HepG2 (cell line): Measurements from ENCODE around the gene ELOVL7. TPM values are rescaled to one million over a fixed set of nuclear protein-coding genes. Genes with fewer than 3 reads are reported as not detected.
A peak's percentile ranks its signal among the peaks of the same experiment; 100 is the strongest.

Experiments
- KDM2A ChIP-seq: sonication (generic); formaldehyde crosslinking; IDR thresholded peaks from 2 replicates; pipeline ENCODE4 v1.4.0; 2020; ENCODE audit warnings: low read depth, missing genetic modification reagents, borderline replicate concordance
- MIXL1 ChIP-seq: IDR thresholded peaks from 2 replicates; pipeline ENCODE4 v1.6.1; 2016
- NPAS2 ChIP-seq: sonication (generic); formaldehyde crosslinking; IDR thresholded peaks from 2 replicates; pipeline ENCODE4 v1.8.0; 2022; ENCODE audit warnings: mild to moderate bottlenecking, missing genetic modification reagents, borderline replicate concordance
- RNF2 ChIP-seq: fragments of 450-650 bp; conservative IDR thresholded peaks from 2 replicates; pipeline ENCODE4 v1.6.1; 2016; ENCODE audit warnings: low read depth
- SMAD9 ChIP-seq: sonication (generic); formaldehyde crosslinking; IDR thresholded peaks from 2 replicates; pipeline ENCODE4 v1.5.1; 2020; ENCODE audit warnings: mild to moderate bottlenecking, missing genetic modification reagents
- SOX6 ChIP-seq, 2 experiments: fragments of 450-650 bp in 1 of 2; sonication (generic) in 1 of 2; formaldehyde crosslinking in 1 of 2; IDR thresholded peaks; 2 replicates each; pipeline versions ENCODE4 v1.4.0 to v1.6.1; 2017 to 2020; ENCODE audit warnings: antibody characterized with exemption in 1 of 2, mild to moderate bottlenecking in 1 of 2, missing genetic modification reagents in 1 of 2
- polyA plus RNA-seq, 8 experiments: library from polyadenylated mRNA; depleted of rRNA in 3 of 8; stranded (reverse) in 7 of 8; unstranded in 1 of 8; fragments of >200 nt; fragmentation: Illumina TruSeq in 4 of 8; extraction: Trizol in 4 of 8; gene quantifications; 2 replicates each; pipeline versions ENCODE4 v1.2.1 to v1.2.3, GENCODE V29; 2011 to 2016; ENCODE audit warnings: low read depth in 4 of 8, missing spikeins in 1 of 8, mixed read lengths in 1 of 8; ENCODE audit not compliant: insufficient read depth in 1 of 8
- total RNA-seq, 5 experiments: library from RNA; depleted of rRNA; stranded (reverse); fragments of >200 nt; fragmentation: Illumina TruSeq; extraction: Trizol; gene quantifications; 2 replicates each; pipeline ENCODE4 v1.2.3, GENCODE V29; 2016; ENCODE audit warnings: low read depth in 1 of 5
- TF ChIP-seq, protein P1 (sequence below): sonication (generic); formaldehyde crosslinking; IDR thresholded peaks from 2 replicates; pipeline ENCODE4 v1.4.0; 2020; ENCODE audit warnings: missing genetic modification reagents
- TF ChIP-seq, protein P2 (sequence below): sonication (generic); formaldehyde crosslinking; IDR thresholded peaks from 2 replicates; pipeline ENCODE4 v1.8.0; 2022; ENCODE audit warnings: missing genetic modification reagents, low read depth, mild to moderate bottlenecking, borderline replicate concordance
- TF ChIP-seq, protein P3 (sequence below): sonication (generic); formaldehyde crosslinking; IDR thresholded peaks from 2 replicates; pipeline ENCODE4 v1.8.1; 2023; ENCODE audit warnings: mild to moderate bottlenecking, inconsistent platforms, moderate library complexity, missing genetic modification reagents, borderline replicate concordance
- TF ChIP-seq, protein P4 (sequence below): sonication (generic); formaldehyde crosslinking; IDR thresholded peaks from 2 replicates; pipeline ENCODE4 v1.5.0; 2020; ENCODE audit warnings: mild to moderate bottlenecking, missing genetic modification reagents, borderline replicate concordance

Gene ELOVL7
- total and polyA plus RNA-seq, 2 of the 13 experiments (the other 11 are each of a cell fraction or from before 2014, with no cell fraction given): 4.5 to 7.3 TPM

DNA sequence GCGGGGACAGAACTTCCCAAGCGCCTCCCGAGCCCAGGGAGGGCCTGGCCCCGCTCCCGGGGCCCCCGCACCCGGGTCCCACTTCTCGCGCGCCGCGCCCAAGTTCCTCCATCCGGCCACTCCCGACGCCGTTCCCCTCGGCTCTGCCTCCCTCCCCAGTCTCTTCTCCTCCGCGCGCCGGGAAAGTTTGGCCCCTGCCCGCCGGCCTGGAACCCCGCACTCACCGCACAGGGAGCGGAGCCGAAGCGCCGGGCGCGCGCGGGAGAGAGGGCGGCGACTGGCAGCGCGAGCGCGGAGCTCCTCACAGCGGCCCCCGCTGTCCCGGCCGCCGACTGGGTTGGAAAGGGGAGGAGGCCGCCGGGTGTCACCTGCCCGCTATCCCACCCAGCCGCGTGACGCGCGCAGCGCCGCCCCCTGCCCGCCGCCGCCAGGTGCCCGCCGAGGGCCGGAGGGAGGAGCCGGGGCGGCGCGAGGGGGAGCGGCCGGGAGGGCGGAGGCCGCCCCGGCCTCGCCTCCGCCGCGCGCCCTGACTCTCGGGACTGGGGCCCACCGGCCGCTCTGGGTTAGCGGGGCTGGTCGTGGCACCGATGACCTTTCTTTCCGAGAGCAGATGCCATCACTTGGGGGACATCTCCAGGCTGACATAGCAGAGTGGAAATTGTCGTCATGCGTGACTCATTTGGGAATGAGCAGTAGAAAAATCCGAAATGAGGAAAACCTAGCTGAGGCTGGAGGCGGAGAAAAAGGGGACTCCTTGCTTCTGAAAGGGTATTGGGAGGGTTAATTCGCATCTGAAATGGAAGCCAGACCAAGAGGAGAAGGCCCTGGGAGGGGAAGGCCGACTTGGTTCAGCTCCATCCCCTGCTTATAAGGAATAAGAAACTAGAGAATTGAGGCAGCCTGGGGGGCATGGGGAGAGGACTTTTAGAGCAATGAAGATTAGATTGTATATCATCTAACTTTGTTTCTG, at the start of gene ELOVL7 (continued):
- TF ChIP-seq, protein P1, sequence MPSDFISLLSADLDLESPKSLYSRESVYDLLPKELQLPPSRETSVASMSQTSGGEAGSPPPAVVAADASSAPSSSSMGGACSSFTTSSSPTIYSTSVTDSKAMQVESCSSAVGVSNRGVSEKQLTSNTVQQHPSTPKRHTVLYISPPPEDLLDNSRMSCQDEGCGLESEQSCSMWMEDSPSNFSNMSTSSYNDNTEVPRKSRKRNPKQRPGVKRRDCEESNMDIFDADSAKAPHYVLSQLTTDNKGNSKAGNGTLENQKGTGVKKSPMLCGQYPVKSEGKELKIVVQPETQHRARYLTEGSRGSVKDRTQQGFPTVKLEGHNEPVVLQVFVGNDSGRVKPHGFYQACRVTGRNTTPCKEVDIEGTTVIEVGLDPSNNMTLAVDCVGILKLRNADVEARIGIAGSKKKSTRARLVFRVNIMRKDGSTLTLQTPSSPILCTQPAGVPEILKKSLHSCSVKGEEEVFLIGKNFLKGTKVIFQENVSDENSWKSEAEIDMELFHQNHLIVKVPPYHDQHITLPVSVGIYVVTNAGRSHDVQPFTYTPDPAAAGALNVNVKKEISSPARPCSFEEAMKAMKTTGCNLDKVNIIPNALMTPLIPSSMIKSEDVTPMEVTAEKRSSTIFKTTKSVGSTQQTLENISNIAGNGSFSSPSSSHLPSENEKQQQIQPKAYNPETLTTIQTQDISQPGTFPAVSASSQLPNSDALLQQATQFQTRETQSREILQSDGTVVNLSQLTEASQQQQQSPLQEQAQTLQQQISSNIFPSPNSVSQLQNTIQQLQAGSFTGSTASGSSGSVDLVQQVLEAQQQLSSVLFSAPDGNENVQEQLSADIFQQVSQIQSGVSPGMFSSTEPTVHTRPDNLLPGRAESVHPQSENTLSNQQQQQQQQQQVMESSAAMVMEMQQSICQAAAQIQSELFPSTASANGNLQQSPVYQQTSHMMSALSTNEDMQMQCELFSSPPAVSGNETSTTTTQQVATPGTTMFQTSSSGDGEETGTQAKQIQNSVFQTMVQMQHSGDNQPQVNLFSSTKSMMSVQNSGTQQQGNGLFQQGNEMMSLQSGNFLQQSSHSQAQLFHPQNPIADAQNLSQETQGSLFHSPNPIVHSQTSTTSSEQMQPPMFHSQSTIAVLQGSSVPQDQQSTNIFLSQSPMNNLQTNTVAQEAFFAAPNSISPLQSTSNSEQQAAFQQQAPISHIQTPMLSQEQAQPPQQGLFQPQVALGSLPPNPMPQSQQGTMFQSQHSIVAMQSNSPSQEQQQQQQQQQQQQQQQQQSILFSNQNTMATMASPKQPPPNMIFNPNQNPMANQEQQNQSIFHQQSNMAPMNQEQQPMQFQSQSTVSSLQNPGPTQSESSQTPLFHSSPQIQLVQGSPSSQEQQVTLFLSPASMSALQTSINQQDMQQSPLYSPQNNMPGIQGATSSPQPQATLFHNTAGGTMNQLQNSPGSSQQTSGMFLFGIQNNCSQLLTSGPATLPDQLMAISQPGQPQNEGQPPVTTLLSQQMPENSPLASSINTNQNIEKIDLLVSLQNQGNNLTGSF (CRISPR knock-in tag): no peak
- TF ChIP-seq MIXL1 (CRISPR knock-in tag) (no peak), SMAD9 (no peak), RNF2 (no peak), SOX6 (IDR thresholded peaks at IDR 0.05) (no peak), SOX6 (CRISPR knock-in tag; IDR thresholded peaks at IDR 0.05) (no peak), NPAS2 (CRISPR knock-in tag) (no peak), KDM2A (CRISPR knock-in tag) (peak; percentile 69; the same call in 1 of the 2 replicates)
- TF ChIP-seq, protein P2, sequence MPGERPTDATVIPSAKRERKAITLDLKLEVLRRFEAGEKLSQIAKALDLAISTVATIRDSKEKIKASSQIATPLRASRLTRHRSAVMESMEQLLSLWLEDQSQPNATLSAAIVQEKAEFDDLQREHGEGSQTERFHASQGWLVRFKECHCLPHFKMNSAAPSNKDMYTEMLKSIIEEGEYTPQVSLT (CRISPR knock-in tag): no peak
- TF ChIP-seq, protein P3, sequence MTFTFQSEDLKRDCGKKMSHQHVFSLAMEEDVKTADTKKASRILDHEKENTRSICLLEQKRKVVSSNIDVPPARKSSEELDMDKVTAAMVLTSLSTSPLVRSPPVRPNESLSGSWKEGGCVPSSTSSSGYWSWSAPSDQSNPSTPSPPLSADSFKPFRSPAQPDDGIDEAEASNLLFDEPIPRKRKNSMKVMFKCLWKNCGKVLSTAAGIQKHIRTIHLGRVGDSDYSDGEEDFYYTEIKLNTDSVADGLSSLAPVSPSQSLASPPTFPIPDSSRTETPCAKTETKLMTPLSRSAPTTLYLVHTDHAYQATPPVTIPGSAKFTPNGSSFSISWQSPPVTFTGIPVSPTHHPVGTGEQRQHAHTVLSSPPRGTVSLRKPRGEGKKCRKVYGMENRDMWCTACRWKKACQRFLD (CRISPR knock-in tag): no peak
- TF ChIP-seq, protein P4, sequence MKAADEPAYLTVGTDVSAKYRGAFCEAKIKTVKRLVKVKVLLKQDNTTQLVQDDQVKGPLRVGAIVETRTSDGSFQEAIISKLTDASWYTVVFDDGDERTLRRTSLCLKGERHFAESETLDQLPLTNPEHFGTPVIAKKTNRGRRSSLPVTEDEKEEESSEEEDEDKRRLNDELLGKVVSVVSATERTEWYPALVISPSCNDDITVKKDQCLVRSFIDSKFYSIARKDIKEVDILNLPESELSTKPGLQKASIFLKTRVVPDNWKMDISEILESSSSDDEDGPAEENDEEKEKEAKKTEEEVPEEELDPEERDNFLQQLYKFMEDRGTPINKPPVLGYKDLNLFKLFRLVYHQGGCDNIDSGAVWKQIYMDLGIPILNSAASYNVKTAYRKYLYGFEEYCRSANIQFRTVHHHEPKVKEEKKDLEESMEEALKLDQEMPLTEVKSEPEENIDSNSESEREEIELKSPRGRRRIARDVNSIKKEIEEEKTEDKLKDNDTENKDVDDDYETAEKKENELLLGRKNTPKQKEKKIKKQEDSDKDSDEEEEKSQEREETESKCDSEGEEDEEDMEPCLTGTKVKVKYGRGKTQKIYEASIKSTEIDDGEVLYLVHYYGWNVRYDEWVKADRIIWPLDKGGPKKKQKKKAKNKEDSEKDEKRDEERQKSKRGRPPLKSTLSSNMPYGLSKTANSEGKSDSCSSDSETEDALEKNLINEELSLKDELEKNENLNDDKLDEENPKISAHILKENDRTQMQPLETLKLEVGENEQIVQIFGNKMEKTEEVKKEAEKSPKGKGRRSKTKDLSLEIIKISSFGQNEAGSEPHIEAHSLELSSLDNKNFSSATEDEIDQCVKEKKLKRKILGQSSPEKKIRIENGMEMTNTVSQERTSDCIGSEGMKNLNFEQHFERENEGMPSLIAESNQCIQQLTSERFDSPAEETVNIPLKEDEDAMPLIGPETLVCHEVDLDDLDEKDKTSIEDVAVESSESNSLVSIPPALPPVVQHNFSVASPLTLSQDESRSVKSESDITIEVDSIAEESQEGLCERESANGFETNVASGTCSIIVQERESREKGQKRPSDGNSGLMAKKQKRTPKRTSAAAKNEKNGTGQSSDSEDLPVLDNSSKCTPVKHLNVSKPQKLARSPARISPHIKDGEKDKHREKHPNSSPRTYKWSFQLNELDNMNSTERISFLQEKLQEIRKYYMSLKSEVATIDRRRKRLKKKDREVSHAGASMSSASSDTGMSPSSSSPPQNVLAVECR (CRISPR knock-in tag): peak; percentile 74; the same call in 1 of the 2 replicates
